Mesenteric fat pad (tissue), 1 donor: Measurements from ENCODE around the gene ZNF491. TPM values are rescaled to one million over a fixed set of nuclear protein-coding genes. Genes with fewer than 3 reads are reported as not detected.

Experiments used
- total RNA-seq: library from RNA; stranded (reverse); fragmentation: NEBNext Ultra II Directional; extraction: Animal tissue kit (Norgen Biotek cat#: 25700); gene quantifications from one replicate; pipeline ENCODE4 v1.2.1, GENCODE V29; 2021
- donor health status: DM: yes; HTN: yes; CAD: no.

The ZNF491 gene
- total RNA-seq, 1 donor from 2014 or later, result 1.5 TPM

Other genes starting within 250 kb of the ZNF491 start
- 35.0 TPM for gene ELOF1, start 239.3 kb upstream of the ZNF491 start, total RNA-seq
- 35.0 TPM for gene ACP5, start 220.9 kb upstream of the ZNF491 start, total RNA-seq
- gene ZNF627, start 201.0 kb upstream of the ZNF491 start, total RNA-seq, result 5.4 TPM
- gene ZNF823, start 59.6 kb upstream of the ZNF491 start, total RNA-seq, result 6.8 TPM
- gene ZNF441, start 31.5 kb upstream of the ZNF491 start, total RNA-seq, result 5.7 TPM
- 12.2 TPM for gene ZNF440, start 15.8 kb downstream of the ZNF491 start, total RNA-seq
- 2.3 TPM for gene ZNF439, start 50.2 kb downstream of the ZNF491 start, total RNA-seq
- 6.4 TPM for gene ZNF69, start 89.3 kb downstream of the ZNF491 start, total RNA-seq
- 9.1 TPM for gene ZNF700, start 126.6 kb downstream of the ZNF491 start, total RNA-seq
- 0.87 TPM for gene ZNF763, start 166.5 kb downstream of the ZNF491 start, total RNA-seq
- 3.5 TPM for gene ZNF433, start 237.2 kb downstream of the ZNF491 start, total RNA-seq